ENCODE data around the gene BRI3.
"Not testable (repeated sequence)": the region's sequence is repeated elsewhere in the genome, so short reads cannot be mapped to it uniquely, and the experiment has no call there.

BRI3 gene

GRCh38 chr7:98315994-98316527 is 34.6 kb downstream of the BRI3 start:
- DNase-seq, result not testable (repeated sequence)

GRCh38 chr7:98317366-98318040 is 36.0 kb downstream of the BRI3 start:
- DNase-seq, result no peak

DNA sequence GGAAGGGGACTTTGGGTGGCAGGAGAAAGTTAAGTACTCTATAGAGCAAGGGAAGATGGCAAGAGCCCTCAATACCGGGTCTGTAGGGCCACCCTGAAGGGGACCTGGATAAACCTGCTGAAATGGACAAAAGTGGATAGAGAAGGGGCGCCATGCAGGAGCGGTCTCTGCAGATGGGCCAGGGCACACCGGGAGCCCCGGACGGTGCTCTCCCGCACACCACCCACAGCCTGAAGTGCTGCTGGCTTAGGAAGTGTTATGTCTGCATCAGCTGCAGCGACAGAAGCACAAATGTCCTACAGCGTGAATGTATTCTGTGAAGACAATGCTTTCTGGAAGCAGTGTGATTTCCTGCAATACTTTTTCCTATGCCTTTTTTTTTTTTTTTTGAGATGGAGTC is 37.7 kb downstream of the BRI3 start:
- DNase-seq, result no peak

DNA sequence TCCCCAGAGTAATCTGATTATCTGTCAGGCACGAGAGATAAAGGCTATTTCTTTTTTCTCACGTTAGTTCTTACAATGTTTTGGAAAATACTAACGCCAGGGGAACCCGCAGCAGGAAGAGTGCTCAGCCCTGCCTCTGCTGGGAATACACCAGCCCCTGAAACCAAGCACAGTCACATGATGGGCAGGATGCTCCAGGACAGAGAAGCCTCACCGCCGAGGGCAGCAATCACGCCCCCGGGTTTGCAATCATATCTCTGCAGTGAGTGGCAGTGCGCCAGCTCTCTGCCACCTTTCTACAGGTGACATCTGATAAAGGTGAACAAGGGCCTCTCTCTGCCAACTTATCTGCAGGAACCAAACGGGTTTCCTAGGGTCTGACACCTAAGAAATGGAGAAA is 39.8 kb downstream of the BRI3 start:
- DNase-seq, result no peak

- no peak for DNase-seq
These were observed 41.1 kb downstream of the BRI3 start for GRCh38 chr7:98322331-98323270.

GRCh38 chr7:98323597-98324322 is 42.3 kb downstream of the BRI3 start:
- DNase-seq, result no peak

DNA sequence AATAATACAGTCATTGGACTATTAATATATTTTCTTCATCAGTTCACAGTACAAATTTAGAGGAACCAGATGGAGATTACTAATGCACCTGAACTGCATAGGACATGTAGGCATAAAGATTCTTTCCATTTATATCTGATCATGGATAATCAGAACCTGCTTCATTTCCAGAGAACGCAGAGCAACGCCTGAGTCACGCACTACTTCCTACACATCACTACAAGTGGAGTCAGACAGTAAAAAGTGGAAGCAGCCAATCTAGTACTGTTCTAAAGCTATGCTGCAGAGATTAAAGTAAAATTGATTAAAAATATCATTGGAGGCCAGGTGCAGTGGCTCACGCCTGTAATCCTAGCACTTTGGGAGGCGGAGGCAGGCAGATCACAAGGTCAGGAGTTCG is 43.3 kb downstream of the BRI3 start:
- no peak for DNase-seq

DNA sequence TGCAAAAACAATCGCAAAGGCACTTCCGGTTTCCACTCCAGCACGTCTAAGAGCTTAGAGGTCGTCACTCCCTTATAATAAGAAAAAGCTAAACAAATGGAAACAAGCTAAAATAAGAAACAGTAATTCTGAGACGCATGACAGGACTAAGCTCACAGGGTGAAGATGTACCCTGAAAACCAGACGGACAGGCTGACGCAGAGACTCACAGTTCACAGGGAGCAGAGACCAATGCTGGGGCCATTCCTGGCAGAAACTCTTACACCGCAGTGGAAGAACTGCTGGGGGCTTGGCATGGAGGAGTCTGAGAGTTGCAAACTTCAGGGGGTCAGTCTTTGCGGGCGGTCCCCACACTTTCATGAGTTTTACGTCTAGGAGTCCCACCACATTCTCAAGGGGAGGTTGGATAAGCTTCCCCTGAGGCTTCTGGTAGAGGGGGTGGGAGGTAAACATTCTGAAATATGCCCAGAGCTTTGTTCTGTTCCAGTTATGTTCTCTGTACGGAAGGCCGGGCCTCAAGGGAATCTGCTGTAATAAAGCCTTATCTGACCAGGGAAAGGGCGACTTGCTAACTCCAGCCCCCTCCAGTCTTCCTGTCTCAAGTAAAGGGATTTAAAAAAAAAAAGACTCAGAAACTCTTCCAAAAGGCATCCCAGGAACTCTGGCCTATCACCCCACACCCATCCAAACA is 47.8 kb downstream of the BRI3 start:
- DNase-seq, result no peak

- no peak for DNase-seq
These were observed 48.4 kb downstream of the BRI3 start for GRCh38 chr7:98329791-98330373.

DNA sequence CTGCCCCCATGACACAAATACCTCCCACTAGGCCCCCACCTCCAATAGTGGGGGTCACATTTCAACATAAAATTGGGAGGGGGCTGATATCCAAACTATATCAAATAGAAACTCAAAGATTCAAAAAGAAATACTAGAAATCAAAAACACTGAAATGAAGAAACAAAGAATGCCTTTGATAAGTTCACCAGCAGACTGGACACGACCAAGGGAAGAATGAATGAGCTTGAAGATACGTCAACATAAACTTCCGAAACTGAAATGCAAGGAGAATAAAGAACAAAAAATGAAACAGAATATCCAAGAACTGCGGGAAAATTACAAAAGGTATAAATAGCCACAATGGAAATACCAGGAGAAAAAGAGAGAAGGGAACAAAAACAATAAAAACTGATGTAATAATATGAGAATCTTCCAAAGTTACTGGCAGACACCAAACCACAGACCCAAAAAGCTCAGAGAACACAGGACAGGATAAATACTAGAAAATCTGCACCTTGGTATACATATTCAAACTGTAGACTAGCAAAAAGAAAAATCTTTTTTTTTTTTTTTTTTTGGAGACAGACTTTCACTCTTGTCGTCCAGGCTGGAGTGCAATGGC is 49.5 kb downstream of the BRI3 start:
- DNase-seq, result no peak

DNA sequence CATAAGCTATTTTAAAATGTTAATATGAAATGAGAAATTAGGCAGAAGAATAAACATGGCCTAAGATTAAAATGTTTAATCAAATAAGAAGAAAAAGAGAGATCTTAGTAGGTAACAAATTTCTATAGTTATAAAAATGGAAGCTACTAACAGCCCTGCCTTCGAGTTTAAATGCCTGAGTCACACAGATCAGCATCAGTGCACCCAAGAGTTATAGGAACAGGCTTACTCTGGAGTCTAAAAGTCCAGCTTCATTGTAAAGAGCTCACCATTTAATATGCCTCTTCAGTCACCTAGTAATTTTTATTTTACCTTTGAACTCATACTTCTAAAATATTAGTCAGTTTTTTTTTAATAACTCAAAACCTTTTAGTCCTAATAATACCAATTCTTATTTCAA is 52.6 kb downstream of the BRI3 start:
- no peak for DNase-seq

DNA sequence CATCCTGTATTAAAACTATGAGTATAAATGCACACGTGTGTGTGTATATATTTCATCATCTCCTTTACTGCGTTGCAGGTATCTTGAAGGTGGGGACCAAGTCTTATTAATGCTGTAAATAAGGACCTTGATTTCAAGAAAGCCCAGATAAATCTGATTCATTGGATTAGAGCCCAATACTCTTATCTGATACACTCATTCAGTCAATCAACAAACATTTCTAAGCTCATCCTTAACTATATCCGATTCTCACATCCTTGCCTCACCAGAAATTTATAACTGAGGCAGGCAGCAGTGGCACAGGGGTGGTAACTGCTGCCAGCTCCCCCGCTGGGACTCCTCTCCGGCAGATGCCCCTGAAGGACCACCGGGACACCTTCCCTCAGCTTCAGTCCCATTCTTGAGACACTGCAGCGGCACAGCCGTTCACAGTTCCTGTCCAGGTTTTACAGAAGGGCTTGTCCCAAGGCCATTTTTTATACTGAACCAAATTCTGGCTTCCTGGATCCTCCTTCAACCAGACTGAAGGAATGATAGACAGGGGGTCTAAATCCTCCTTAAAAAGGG is 54.0 kb downstream of the BRI3 start:
- DNase-seq, result no peak

GRCh38 chr7:98338441-98338840 is 57.0 kb downstream of the BRI3 start:
- no peak for DNase-seq

GRCh38 chr7:98339043-98339442 is 57.6 kb downstream of the BRI3 start:
- no peak for DNase-seq

GRCh38 chr7:98341106-98341505 is 59.6 kb downstream of the BRI3 start:
- DNase-seq, result no peak
